GM19025 (cell line): ENCODE data around the gene KEAP1.

Experiments
- ATAC-seq: cut with Tn5 transposase; IDR thresholded peaks from one replicate; pipeline ENCODE4 v1.9.1; 2021; ENCODE audit warnings: mild to moderate bottlenecking, low read depth, moderate library complexity; ENCODE audit not compliant: unreplicated experiment

KEAP1 gene

GRCh38 chr19:10525636-10526035 lies 22.5 kb upstream of the KEAP1 start:
- no peak for ATAC-seq

GRCh38 chr19:10523135-10523636 lies 20.0 kb upstream of the KEAP1 start:
- ATAC-seq = no peak

GRCh38 chr19:10521461-10522171 lies 18.5 kb upstream of the KEAP1 start:
- ATAC-seq = no peak

GRCh38 chr19:10520652-10521318 lies 17.6 kb upstream of the KEAP1 start:
- ATAC-seq = no peak

- no peak for ATAC-seq
Observed at GRCh38 chr19:10519421-10519820, 16.3 kb upstream of the KEAP1 start.

- ATAC-seq = no peak
Observed at GRCh38 chr19:10518444-10519361, 15.5 kb upstream of the KEAP1 start.

GRCh38 chr19:10517760-10518443 lies 14.7 kb upstream of the KEAP1 start:
- ATAC-seq = no peak

GRCh38 chr19:10517361-10517759 lies 14.2 kb upstream of the KEAP1 start, which contains the start of gene S1PR5:
Gene S1PR5, minus strand, starts transcription at chr19:10517447. Its CDS starts 2,436 bp downstream, at chr19:10515011.
- ATAC-seq = no peak

GRCh38 chr19:10516671-10517286 lies 13.6 kb upstream of the KEAP1 start:
- no peak for ATAC-seq

- ATAC-seq = no peak
Observed at GRCh38 chr19:10516064-10516385, 12.9 kb upstream of the KEAP1 start.

GRCh38 chr19:10514211-10515145 lies 11.3 kb upstream of the KEAP1 start:
- ATAC-seq = no peak

GRCh38 chr19:10513223-10513622 lies 10.1 kb upstream of the KEAP1 start:
- ATAC-seq = no peak

- no peak for ATAC-seq
Observed at GRCh38 chr19:10510301-10510802, 7.2 kb upstream of the KEAP1 start.

- no peak for ATAC-seq
Observed at GRCh38 chr19:10508707-10509106, 5.6 kb upstream of the KEAP1 start.

GRCh38 chr19:10508036-10508435 lies 4.9 kb upstream of the KEAP1 start:
- ATAC-seq = no peak

- ATAC-seq = no peak
Observed at GRCh38 chr19:10505583-10506229, 2.5 kb upstream of the KEAP1 start.

- peak; percentile 82 for ATAC-seq
Observed at GRCh38 chr19:10502524-10503001, 593 bp downstream of the KEAP1 start.

- peak; percentile 29 for ATAC-seq
Observed at GRCh38 chr19:10501971-10502523, 1.1 kb downstream of the KEAP1 start.
